Smooth muscle cell of the coronary artery (primary cell): Measurements from ENCODE around the gene CLIC5. TPM values are rescaled to one million over a fixed set of nuclear protein-coding genes. Genes with fewer than 3 reads are reported as not detected.

Source experiments
- total RNA-seq: library from RNA; depleted of rRNA; stranded (reverse); fragments of >200 nt; gene quantifications from 2 replicates; pipeline ENCODE4 v1.2.3, GENCODE V29; 2014; ENCODE audit warnings: low replicate concordance

The CLIC5 gene
- 0.12 TPM in 1 of 2 replicates, not detected in the other for total RNA-seq

GRCh38 chr6:46015119-46015968 is at the start of gene CLIC5:
TSS of gene CLIC5 (minus strand) at chr6:46015860. CDS start at chr6:46015542, 318 bp downstream.

Other genes with a start within 250 kb of the CLIC5 start
- gene ENPP4, start 114.1 kb upstream of the CLIC5 start, total RNA-seq, result 0.75 and 2.6 TPM in 2 replicates
- gene ENPP5, start 155.1 kb upstream of the CLIC5 start, total RNA-seq, result 0.08 and 1.5 TPM in 2 replicates